ENCODE measurements around the gene ABHD13.
"Not testable (repeated sequence)": the region's sequence is repeated elsewhere in the genome, so short reads cannot be mapped to it uniquely, and the experiment has no call there.

The ABHD13 gene

GRCh38 chr13:108195861-108196260 lies 22.3 kb upstream of the ABHD13 start:
- DNase-seq (ENCODE audit: insufficient read length) (no peak), FAIRE-seq (no peak)
- TF ChIP-seq POLR2A (IDR thresholded peaks at IDR 0.05; ENCODE audit: low read depth, low read length) (no peak), TAF1 (IDR thresholded peaks at IDR 0.05; ENCODE audit: borderline replicate concordance, low read depth, low read length) (no peak), POLR2AphosphoS5 (IDR thresholded peaks at IDR 0.05; ENCODE audit: low read depth, low read length) (no peak)

DNA sequence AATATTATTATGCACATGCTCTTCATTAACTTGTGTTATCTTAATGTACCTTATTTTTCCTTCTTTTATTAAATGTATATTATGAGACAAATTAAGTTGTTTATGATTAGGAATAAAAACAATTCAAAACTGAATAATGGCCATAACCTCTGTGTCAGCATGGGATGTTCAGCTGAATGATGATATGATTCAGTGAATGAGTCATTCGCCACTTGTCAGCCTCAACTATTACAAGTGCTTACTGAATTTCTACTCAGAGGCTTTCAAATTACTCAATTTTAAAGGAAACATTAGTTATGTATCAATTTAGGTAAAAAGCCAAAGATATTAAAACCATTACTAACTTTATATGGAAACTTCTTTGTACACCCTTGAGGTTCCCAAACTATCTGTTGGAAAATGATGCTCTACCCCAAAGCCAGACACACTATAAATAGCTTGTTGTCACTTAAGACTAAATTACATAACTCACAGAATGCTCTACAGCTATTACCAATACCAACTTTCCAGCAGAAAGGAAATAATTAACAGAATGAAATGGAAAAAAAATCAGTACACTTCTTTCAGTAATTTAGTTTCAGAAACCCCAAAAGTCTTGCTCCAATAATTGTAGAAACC lies 17.3 kb upstream of the ABHD13 start:
- FAIRE-seq (no peak), DNase-seq (ENCODE audit: insufficient read length) (no peak)

GRCh38 chr13:108210551-108210950 lies 7.6 kb upstream of the ABHD13 start:
- TF ChIP-seq POLR2A (IDR thresholded peaks at IDR 0.05; ENCODE audit: low read depth, low read length) (no peak), TAF1 (IDR thresholded peaks at IDR 0.05; ENCODE audit: borderline replicate concordance, low read depth, low read length) (no peak), POLR2AphosphoS5 (IDR thresholded peaks at IDR 0.05; ENCODE audit: low read depth, low read length) (no peak)
- DNase-seq (ENCODE audit: insufficient read length) (no peak), FAIRE-seq (no peak)

More for the DNA sequence above, 17.3 kb upstream of the ABHD13 start:
- no peak for TF ChIP-seq POLR2A (IDR thresholded peaks at IDR 0.05; ENCODE audit: low read depth, low read length)
- no peak for TF ChIP-seq POLR2AphosphoS5 (IDR thresholded peaks at IDR 0.05; ENCODE audit: low read depth, low read length)
- TF ChIP-seq TAF1 (IDR thresholded peaks at IDR 0.05; ENCODE audit: borderline replicate concordance, low read depth, low read length), result no peak

- FAIRE-seq (no peak), DNase-seq (ENCODE audit: insufficient read length) (no peak)
- TF ChIP-seq TAF1 (IDR thresholded peaks at IDR 0.05; ENCODE audit: borderline replicate concordance, low read depth, low read length), result no peak
- no peak for TF ChIP-seq POLR2A (IDR thresholded peaks at IDR 0.05; ENCODE audit: low read depth, low read length)
- TF ChIP-seq POLR2AphosphoS5 (IDR thresholded peaks at IDR 0.05; ENCODE audit: low read depth, low read length), result no peak
These were observed 5.3 kb upstream of the ABHD13 start for GRCh38 chr13:108212886-108213285.

GRCh38 chr13:108213946-108214345 lies 4.2 kb upstream of the ABHD13 start:
- DNase-seq (ENCODE audit: insufficient read length) (no peak), FAIRE-seq (no peak)
- TF ChIP-seq POLR2A (IDR thresholded peaks at IDR 0.05; ENCODE audit: low read depth, low read length) (no peak), POLR2AphosphoS5 (IDR thresholded peaks at IDR 0.05; ENCODE audit: low read depth, low read length) (no peak), TAF1 (IDR thresholded peaks at IDR 0.05; ENCODE audit: borderline replicate concordance, low read depth, low read length) (no peak)

GRCh38 chr13:108214441-108215271 lies 3.5 kb upstream of the ABHD13 start:
- no peak for FAIRE-seq
- TF ChIP-seq POLR2A (IDR thresholded peaks at IDR 0.05; ENCODE audit: low read depth, low read length) (no peak), TAF1 (IDR thresholded peaks at IDR 0.05; ENCODE audit: borderline replicate concordance, low read depth, low read length) (no peak), POLR2AphosphoS5 (IDR thresholded peaks at IDR 0.05; ENCODE audit: low read depth, low read length) (no peak)
- no peak for DNase-seq (ENCODE audit: insufficient read length)

DNA sequence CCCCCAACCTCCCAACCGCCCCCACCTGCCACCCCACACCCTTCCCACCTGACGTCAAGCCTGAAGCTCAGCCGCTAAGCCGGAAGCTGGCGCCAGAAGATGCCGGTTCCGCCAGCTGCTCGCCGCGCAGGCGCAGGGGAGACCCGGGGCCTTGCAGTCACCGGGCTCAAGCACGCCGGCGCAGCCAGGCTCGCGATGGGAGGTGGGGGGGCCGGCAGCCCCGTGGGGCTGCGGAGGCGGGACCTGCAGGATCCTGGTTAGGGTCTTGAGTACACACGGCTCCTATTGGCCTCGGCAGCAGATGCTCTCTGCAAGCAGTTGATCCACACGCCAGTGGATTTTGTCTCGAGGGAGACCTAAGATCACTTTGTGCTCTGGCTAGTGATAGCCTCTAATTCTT lies 2.8 kb upstream of the ABHD13 start, which contains the start of gene LIG4:
Gene LIG4, minus strand, starts transcription at position 101 of the 400 bp plus-strand sequence. CDS start 4,268 bp downstream, outside the sequence.
- peak; percentile 76 for DNase-seq (ENCODE audit: insufficient read length)
- no peak for TF ChIP-seq TAF1 (IDR thresholded peaks at IDR 0.05; ENCODE audit: borderline replicate concordance, low read depth, low read length)
- TF ChIP-seq POLR2A (IDR thresholded peaks at IDR 0.05; ENCODE audit: low read depth, low read length), result peak; percentile 56; the same call in 1 of the 2 replicates
- TF ChIP-seq POLR2AphosphoS5 (IDR thresholded peaks at IDR 0.05; ENCODE audit: low read depth, low read length), result no peak
- FAIRE-seq, result peak; percentile 99

DNA sequence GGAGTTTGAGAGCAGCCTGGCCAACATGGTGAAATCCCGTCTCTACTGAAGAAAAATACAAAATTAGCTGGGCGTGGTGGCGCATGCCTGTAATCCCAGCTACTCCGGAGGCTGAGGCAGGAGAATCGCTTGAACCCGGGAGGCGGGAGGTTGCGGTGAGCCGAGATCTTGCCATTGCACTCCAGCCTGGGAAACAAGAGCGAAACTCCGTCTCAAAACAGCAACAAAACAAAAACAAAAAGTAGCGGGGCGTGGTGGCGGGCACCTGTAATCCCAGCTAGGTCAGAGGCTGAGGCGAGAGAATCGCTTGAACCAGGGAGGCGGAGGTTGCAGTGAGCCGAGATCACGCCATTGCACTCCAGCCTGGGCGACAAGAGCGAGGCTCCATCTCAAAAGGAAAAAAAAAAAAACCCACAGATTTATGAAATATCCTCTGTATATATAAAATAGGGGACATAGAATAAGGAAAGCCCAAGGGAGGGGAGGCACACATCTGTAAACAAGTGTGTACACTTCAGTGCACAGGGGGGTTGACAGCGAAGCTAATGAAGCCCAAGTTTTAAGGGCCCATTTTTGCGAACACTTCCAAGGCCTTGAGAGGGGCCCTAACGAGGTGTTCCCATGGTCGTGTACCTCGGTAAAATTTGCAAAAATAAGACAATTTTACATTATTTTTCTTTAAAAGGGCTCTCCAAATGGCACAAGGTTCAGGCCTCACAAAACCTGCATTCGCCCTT lies 717 bp upstream of the ABHD13 start:
- DNase-seq (ENCODE audit: insufficient read length); FAIRE-seq: not testable (repeated sequence)

GRCh38 chr13:108220041-108220440 lies 1.8 kb downstream of the ABHD13 start:
- FAIRE-seq, result peak; percentile 53
- TF ChIP-seq TAF1 (IDR thresholded peaks at IDR 0.05; ENCODE audit: borderline replicate concordance, low read depth, low read length) (no peak), POLR2AphosphoS5 (IDR thresholded peaks at IDR 0.05; ENCODE audit: low read depth, low read length) (no peak), POLR2A (IDR thresholded peaks at IDR 0.05; ENCODE audit: low read depth, low read length) (no peak)
- no peak for DNase-seq (ENCODE audit: insufficient read length)

DNA sequence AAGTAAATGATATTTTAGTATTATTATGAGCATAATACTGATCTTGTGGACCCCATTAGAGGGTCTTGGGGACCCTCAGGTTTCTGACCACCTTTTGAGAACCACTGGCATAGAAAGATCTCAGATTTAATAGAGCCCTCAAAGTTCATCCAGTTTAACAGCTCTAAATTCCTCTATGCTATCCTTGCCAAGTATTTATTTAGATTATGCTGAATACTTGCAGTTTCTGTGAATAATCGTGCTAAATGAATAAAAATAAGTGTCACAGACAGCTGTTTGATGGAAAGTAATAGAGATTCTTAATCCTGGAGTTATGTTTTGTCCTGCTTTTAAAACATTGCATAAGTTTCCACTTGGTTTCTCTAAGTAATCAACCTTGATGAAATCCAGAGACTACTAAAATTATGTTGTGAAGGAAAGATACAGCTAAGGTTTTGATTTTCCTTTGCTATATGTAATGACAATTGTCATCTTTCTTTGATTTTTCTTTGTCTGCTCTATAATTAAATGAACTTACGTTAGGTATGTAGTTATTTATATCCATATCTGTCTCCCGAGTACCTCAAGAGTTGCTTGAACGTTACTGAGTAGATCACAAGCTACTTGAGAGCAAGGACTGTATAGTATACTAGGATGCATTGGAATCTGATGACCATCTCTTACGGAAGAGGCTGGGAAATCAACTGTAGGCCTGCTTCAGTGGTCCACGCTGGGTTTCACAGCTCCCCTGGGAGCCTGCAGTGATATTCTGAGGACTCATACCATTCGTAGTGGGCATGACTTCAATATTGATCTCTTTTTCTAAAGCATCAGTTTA lies 5.7 kb downstream of the ABHD13 start:
- TF ChIP-seq TAF1 (IDR thresholded peaks at IDR 0.05; ENCODE audit: borderline replicate concordance, low read depth, low read length) (no peak), POLR2AphosphoS5 (IDR thresholded peaks at IDR 0.05; ENCODE audit: low read depth, low read length) (no peak), POLR2A (IDR thresholded peaks at IDR 0.05; ENCODE audit: low read depth, low read length) (no peak)
- no peak for FAIRE-seq

DNA sequence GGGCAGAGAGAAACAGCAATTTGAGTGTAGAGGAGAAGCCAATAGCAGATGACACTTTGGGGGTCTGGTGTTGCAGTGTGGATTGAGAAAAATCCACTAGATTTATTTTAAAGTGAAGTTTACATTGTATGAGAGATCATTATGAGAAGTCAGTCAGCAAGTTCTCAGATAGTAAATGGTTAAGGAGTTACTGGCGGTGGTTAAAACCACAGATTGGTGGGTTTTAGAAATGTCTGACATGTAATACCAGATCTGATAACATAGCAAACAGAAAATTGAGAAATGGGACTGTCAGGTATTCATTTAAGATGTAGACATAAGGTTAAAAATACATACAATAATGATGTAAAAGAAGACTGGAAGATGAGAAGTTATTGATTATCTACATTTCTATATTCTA lies 7.2 kb downstream of the ABHD13 start:
- FAIRE-seq, result peak; percentile 17
- DNase-seq (ENCODE audit: insufficient read length), result no peak
- TF ChIP-seq POLR2AphosphoS5 (IDR thresholded peaks at IDR 0.05; ENCODE audit: low read depth, low read length) (no peak), TAF1 (IDR thresholded peaks at IDR 0.05; ENCODE audit: borderline replicate concordance, low read depth, low read length) (no peak), POLR2A (IDR thresholded peaks at IDR 0.05; ENCODE audit: low read depth, low read length) (no peak)

More for the DNA sequence above, 5.7 kb downstream of the ABHD13 start:
- DNase-seq (ENCODE audit: insufficient read length), result no peak
